Activated CD4-positive, alpha-beta T cell treated with anti-CD3 and anti-CD28 coated beads, Interleukin-2, amount 10 ng/mL, durations not matched to agents 24 days and 14 days (primary cell): Measurements from ENCODE around the gene PRR11. TPM values are rescaled to one million over a fixed set of nuclear protein-coding genes. Genes with fewer than 3 reads are reported as not detected.
"Not testable (repeated sequence)": the region's sequence is repeated elsewhere in the genome, so short reads cannot be mapped to it uniquely, and the experiment has no call there.

ENCODE experiments used
- DNase-seq: peaks from one replicate; pipeline ENCODE4 v3.0.0; 2022
- H3K27ac Mint-ChIP-seq: one replicate; pipeline ENCODE4 v1.8.0; 2022; ENCODE audit warnings: mild to moderate bottlenecking, mixed read lengths
- H3K27me3 Mint-ChIP-seq: one replicate; pipeline ENCODE4 v1.8.0; 2022; ENCODE audit warnings: mixed read lengths
- H3K36me3 Mint-ChIP-seq: one replicate; pipeline ENCODE4 v1.8.0; 2022; ENCODE audit warnings: low read depth, mild to moderate bottlenecking, mixed read lengths
- H3K4me1 Mint-ChIP-seq: one replicate; pipeline ENCODE4 v1.8.0; 2021; ENCODE audit warnings: mixed read lengths
- H3K4me3 Mint-ChIP-seq: one replicate; pipeline ENCODE4 v1.8.0; 2022; ENCODE audit warnings: mild to moderate bottlenecking, moderate library complexity, mixed read lengths
- H3K9me3 Mint-ChIP-seq: one replicate; pipeline ENCODE4 v1.8.0; 2021; ENCODE audit warnings: mixed read lengths
- intact Hi-C: fragments of 100-400 bp; cut with micrococcal nuclease; formaldehyde crosslinking; loops from one replicate; pipeline ENCODE4 v1.15.1; 2023
- total RNA-seq: library from RNA; stranded (reverse); gene quantifications from 2 replicates; pipeline ENCODE4 v1.2.3, GENCODE V29; 2022

PRR11 gene
- total RNA-seq, 1 donor from 2014 or later = 32.6 TPM

DNA sequence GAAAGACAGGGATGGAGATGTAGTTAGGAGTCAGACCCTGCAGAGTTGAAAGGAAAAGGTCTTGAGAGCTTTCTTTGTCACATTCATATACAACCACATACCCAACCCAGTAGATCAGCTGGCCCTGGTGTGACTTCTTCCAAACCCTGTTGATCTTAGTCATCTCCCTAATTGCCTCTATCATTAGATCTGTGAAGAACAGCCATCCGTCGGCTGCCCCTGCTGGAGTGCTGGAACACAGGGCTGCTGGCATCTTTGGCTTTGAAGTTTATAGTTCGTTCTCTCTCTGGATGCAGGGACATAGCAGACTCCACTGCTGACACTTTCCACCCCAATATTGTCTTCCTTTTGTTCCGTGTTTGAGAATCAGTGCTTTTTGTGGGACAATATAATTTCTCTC, 43.9 kb downstream of the PRR11 start:
- Mint-ChIP-seq H3K27me3 (no peaks in the 10 kb centered on the region), H3K4me3 (no peak overlapping the region), H3K36me3 (peaks cover 22% of the 10 kb centered on the region), H3K27ac (no peak overlapping the region), H3K4me1 (no peaks in the 10 kb centered on the region), H3K9me3 (no peaks in the 10 kb centered on the region)
- intact Hi-C loops = no loop called here
- DNase-seq = no peak

GRCh38 chr17:59202320-59202719, 46.8 kb downstream of the PRR11 start:
- intact Hi-C loops = no loop called here

GRCh38 chr17:59219370-59219769, 63.8 kb downstream of the PRR11 start:
- Mint-ChIP-seq H3K4me1 (peaks cover 14% of the 10 kb centered on the region), H3K9me3 (no peaks in the 10 kb centered on the region), H3K27me3 (peaks cover 4% of the 10 kb centered on the region), H3K36me3 (peaks cover 2% of the 10 kb centered on the region), H3K4me3 (no peak overlapping the region), H3K27ac (no peak overlapping the region)
- no peak for DNase-seq
- intact Hi-C loops = no loop called here

More at GRCh38 chr17:59202320-59202719, 46.8 kb downstream of the PRR11 start:
- Mint-ChIP-seq H3K27me3 (no peaks in the 10 kb centered on the region), H3K27ac (no peak overlapping the region), H3K36me3 (peaks cover 15% of the 10 kb centered on the region), H3K4me3 (no peak overlapping the region), H3K9me3 (no peaks in the 10 kb centered on the region), H3K4me1 (no peaks in the 10 kb centered on the region)
- no peak for DNase-seq

DNA sequence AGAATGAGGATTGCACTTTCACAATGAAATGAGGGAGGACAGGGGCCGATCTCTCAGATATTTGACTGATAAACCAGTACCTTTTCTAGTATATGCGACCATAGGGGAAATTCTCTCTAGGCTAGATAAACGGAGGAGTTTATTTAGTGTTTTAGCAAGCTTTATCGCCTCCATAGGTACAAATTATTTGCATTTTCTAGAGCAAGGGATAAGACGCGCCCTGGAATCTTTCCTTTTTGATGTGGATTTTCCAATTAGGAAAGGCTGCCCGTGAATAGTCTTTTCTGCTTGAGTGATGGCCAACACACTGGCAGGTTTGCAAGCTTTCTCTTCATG, 64.4 kb downstream of the PRR11 start:
- H3K4me1 Mint-ChIP-seq = peaks cover 14% of the 10 kb centered on the region
- peaks cover under 1% of the 10 kb centered on the region for H3K36me3 Mint-ChIP-seq
- DNase-seq = no peak
- intact Hi-C loops = loop anchor here (1.0 to 5.0 kb wide), 3 partner anchors 10 to 222 kb away; partner anchors contain the start of genes PRR11, SKA2 and SMG8
- H3K9me3 Mint-ChIP-seq = no peaks in the 10 kb centered on the region
- peak overlapping the region; percentile 97 for H3K4me3 Mint-ChIP-seq
- H3K27ac Mint-ChIP-seq = peak overlapping the region; percentile 97
- peaks cover 4% of the 10 kb centered on the region for H3K27me3 Mint-ChIP-seq

DNA sequence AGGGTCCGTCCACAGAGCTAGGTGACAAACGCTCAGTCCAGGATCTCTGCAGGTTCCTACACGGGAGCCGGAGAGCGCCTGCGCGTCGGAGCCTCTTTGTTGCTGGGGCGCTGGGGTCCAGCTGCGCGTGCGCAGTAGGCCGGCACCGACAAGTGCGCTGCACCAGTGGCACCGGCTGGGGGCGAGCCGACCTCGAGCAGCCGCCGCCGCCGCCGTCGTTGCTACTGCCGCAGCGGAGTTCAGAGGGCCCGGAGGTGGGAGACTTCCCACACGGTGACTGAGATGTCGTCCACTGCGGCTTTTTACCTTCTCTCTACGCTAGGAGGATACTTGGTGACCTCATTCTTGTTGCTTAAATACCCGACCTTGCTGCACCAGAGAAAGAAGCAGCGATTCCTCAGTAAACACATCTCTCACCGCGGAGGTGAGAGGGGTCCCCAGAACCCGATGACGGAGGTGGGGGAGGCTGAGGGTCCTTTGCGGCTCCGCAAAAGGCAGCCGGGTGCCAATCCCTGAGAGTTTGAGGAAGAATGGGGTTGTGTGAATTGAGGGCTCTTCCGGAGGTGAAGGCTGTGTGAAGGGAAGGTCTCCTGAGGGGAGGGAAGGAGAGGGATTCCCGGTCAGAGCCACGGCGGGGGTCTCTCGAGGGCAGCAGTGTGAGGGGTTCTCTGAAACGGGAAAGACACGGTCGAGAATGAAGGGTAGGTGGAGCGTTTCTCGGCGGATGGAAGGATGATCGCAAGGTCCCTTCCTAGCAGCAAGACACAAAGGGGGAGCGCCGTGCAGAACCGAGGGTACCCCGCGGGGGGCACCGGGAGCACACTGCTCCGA, 65.0 kb downstream of the PRR11 start, which contains the start of gene GDPD1:
GDPD1 (plus strand) TSS at position 184 of the 831 bp plus-strand sequence; CDS start at position 283, 99 bp downstream.
- peak; percentile 99 for DNase-seq
- peak within 1 kb of the TSS; percentile 97 for H3K27ac Mint-ChIP-seq
- peaks cover 14% of the 10 kb centered on the region for H3K4me1 Mint-ChIP-seq
- H3K9me3 Mint-ChIP-seq = no peaks in the 10 kb centered on the region
- peaks cover 4% of the 10 kb centered on the region for H3K27me3 Mint-ChIP-seq
- peak within 1 kb of the TSS; percentile 97 for H3K4me3 Mint-ChIP-seq
- intact Hi-C loops = loop anchor here (1.0 to 5.0 kb wide), 3 partner anchors 10 to 222 kb away; partner anchors contain the start of genes PRR11, SKA2 and SMG8
- no peaks in the 10 kb centered on the region for H3K36me3 Mint-ChIP-seq

- H3K36me3 Mint-ChIP-seq = no peaks in the 10 kb centered on the region
- peak overlapping the region; percentile 97 for H3K4me3 Mint-ChIP-seq
- peak overlapping the region; percentile 97 for H3K27ac Mint-ChIP-seq
- no peak for DNase-seq
- no peaks in the 10 kb centered on the region for H3K9me3 Mint-ChIP-seq
- peaks cover 4% of the 10 kb centered on the region for H3K27me3 Mint-ChIP-seq
- peaks cover 14% of the 10 kb centered on the region for H3K4me1 Mint-ChIP-seq
- intact Hi-C loops = loop anchor here (5.0 kb wide), 1 partner anchor 221 kb away; no protein-coding TSS in a partner anchor
These were observed 65.8 kb downstream of the PRR11 start for GRCh38 chr17:59221159-59221847.

- intact Hi-C loops = loop anchor here (5.0 kb wide), 1 partner anchor 218 kb away; no protein-coding TSS in a partner anchor
- H3K27me3 Mint-ChIP-seq = peaks cover 4% of the 10 kb centered on the region
- no peak overlapping the region for H3K4me3 Mint-ChIP-seq
- no peak for DNase-seq
- H3K4me1 Mint-ChIP-seq = peaks cover 14% of the 10 kb centered on the region
- no peak overlapping the region for H3K27ac Mint-ChIP-seq
- no peaks in the 10 kb centered on the region for H3K36me3 Mint-ChIP-seq
- no peaks in the 10 kb centered on the region for H3K9me3 Mint-ChIP-seq
These were observed 68.3 kb downstream of the PRR11 start for GRCh38 chr17:59223813-59224212.

- intact Hi-C loops, H3K4me3 Mint-ChIP-seq: not testable (repeated sequence)
These were observed 73.0 kb downstream of the PRR11 start for GRCh38 chr17:59228588-59228987.

GRCh38 chr17:59230764-59231163, 75.2 kb downstream of the PRR11 start:
- intact Hi-C loops = no loop called here
- Mint-ChIP-seq H3K36me3 (no peaks in the 10 kb centered on the region), H3K27me3 (no peaks in the 10 kb centered on the region), H3K4me1 (peaks cover 4% of the 10 kb centered on the region), H3K9me3 (no peaks in the 10 kb centered on the region), H3K4me3 (no peak overlapping the region), H3K27ac (no peak overlapping the region)
- no peak for DNase-seq

More at GRCh38 chr17:59228588-59228987, 73.0 kb downstream of the PRR11 start:
- H3K27ac Mint-ChIP-seq, DNase-seq, H3K27me3 Mint-ChIP-seq, H3K9me3 Mint-ChIP-seq, H3K36me3 Mint-ChIP-seq, H3K4me1 Mint-ChIP-seq: not testable (repeated sequence)

- Mint-ChIP-seq H3K4me3 (no peak overlapping the region), H3K27ac (no peak overlapping the region), H3K4me1 (peaks cover 4% of the 10 kb centered on the region), H3K27me3 (no peaks in the 10 kb centered on the region), H3K9me3 (no peaks in the 10 kb centered on the region), H3K36me3 (no peaks in the 10 kb centered on the region)
- no peak for DNase-seq
- intact Hi-C loops = no loop called here
These were observed 79.1 kb downstream of the PRR11 start for GRCh38 chr17:59234631-59235030.

DNA sequence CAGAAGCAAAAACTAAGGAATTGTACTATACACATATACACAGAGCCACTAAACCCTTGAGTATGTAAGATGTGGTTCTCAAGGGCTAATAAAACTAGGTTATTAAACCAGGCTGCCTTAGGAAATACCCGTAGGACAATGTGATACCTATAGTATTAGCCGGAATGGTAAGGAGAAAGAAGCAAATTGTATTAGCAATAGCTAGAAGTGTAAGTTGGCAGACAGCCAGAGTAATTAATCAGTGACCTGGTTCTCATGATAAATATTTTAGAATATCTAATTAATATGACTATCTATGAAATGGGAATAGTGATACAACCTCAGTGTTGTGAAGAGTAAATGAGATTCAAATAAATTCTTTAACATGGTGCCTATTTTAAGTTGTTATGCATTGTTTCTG, 83.4 kb downstream of the PRR11 start:
- H3K27me3 Mint-ChIP-seq = no peaks in the 10 kb centered on the region
- DNase-seq = no peak
- no peaks in the 10 kb centered on the region for H3K9me3 Mint-ChIP-seq
- peaks cover 4% of the 10 kb centered on the region for H3K4me1 Mint-ChIP-seq
- intact Hi-C loops = no loop called here
- no peaks in the 10 kb centered on the region for H3K36me3 Mint-ChIP-seq
- H3K27ac Mint-ChIP-seq = no peak overlapping the region
- H3K4me3 Mint-ChIP-seq = no peak overlapping the region

- Mint-ChIP-seq H3K4me1 (no peaks in the 10 kb centered on the region), H3K27me3 (no peaks in the 10 kb centered on the region), H3K9me3 (no peaks in the 10 kb centered on the region), H3K27ac (no peak overlapping the region), H3K4me3 (no peak overlapping the region), H3K36me3 (no peaks in the 10 kb centered on the region)
- no peak for DNase-seq
- intact Hi-C loops = no loop called here
These were observed 88.5 kb downstream of the PRR11 start for GRCh38 chr17:59244081-59244480.
